Neural cell (in vitro differentiated cells): Measurements from ENCODE around the gene BTBD7. TPM values are rescaled to one million over a fixed set of nuclear protein-coding genes. Genes with fewer than 3 reads are reported as not detected.

Experiments used
- H2AFZ ChIP-seq: fragments of 200-600, 300-800 bp; sonication (generic), shearing (Covaris generic); 2 replicates; pipeline ENCODE4 v1.6.0; 2014; ENCODE audit warnings: low read depth, mild to moderate bottlenecking, antibody characterized with exemption, low read length, moderate library complexity
- H3F3A ChIP-seq: fragments of 200-600 bp; shearing (Covaris generic); 2 replicates; pipeline ENCODE4 v1.6.1; 2016; ENCODE audit warnings: mild to moderate bottlenecking, moderate library complexity, mixed read lengths, antibody characterized with exemption, low read length; ENCODE audit not compliant: insufficient read depth, poor library complexity, severe bottlenecking
- H3K27ac ChIP-seq: fragments of 200-600, 300-800 bp; sonication (generic), shearing (Covaris generic); 2 replicates; pipeline ENCODE4 v1.5.1; 2014; ENCODE audit warnings: mild to moderate bottlenecking, low read length, moderate library complexity
- H3K27me3 ChIP-seq: fragments of 300-800, 200-600 bp; sonication (generic), shearing (Covaris generic); 2 replicates; pipeline ENCODE4 v1.6.0; 2014; ENCODE audit warnings: mild to moderate bottlenecking, low read depth, low read length, moderate library complexity; ENCODE audit not compliant: insufficient read depth
- H3K36me3 ChIP-seq: fragments of 300-800, 200-600 bp; sonication (generic), shearing (Covaris generic); 2 replicates; pipeline ENCODE4 v1.5.1; 2014; ENCODE audit warnings: mild to moderate bottlenecking, antibody characterized with exemption, low read length, moderate library complexity; ENCODE audit not compliant: insufficient read depth
- H3K4me2 ChIP-seq: fragments of 300-800, 200-600 bp; sonication (generic), shearing (Covaris generic); 2 replicates; pipeline ENCODE4 v1.6.0; 2014; ENCODE audit warnings: mild to moderate bottlenecking, low read length
- H3K4me3 ChIP-seq: fragments of 300-800, 200-600 bp; sonication (generic), shearing (Covaris generic); 2 replicates; pipeline ENCODE4 v1.5.1; 2014; ENCODE audit warnings: mild to moderate bottlenecking, low read length, moderate library complexity
- H3K79me2 ChIP-seq: fragments of 200-600 bp; shearing (Covaris generic); replicated peaks from 2 replicates; pipeline ENCODE4 v1.6.0; 2014; ENCODE audit warnings: mild to moderate bottlenecking, low read length, moderate library complexity; ENCODE audit not compliant: insufficient read depth
- H3K9ac ChIP-seq: fragments of 300-800, 200-600 bp; sonication (generic), shearing (Covaris generic); 2 replicates; pipeline ENCODE4 v1.6.1; 2016; ENCODE audit warnings: mild to moderate bottlenecking, low read length, mixed read lengths
- H3K9me2 ChIP-seq: fragments of 200-600 bp; shearing (Covaris generic); 2 replicates; pipeline ENCODE4 v1.6.1; 2016; ENCODE audit warnings: mild to moderate bottlenecking, low read length, mixed read lengths; ENCODE audit not compliant: insufficient read depth
- H3K9me3 ChIP-seq: fragments of 200-600, 300-800 bp; sonication (generic), shearing (Covaris generic); 2 replicates; pipeline ENCODE4 v1.6.1; 2016; ENCODE audit warnings: mild to moderate bottlenecking, mixed run types, low read length, moderate library complexity, mixed read lengths
- H4K20me1 ChIP-seq: fragments of 200-600 bp; shearing (Covaris generic); 2 replicates; pipeline ENCODE4 v1.6.1; 2016; ENCODE audit warnings: mild to moderate bottlenecking, mixed run types; ENCODE audit not compliant: insufficient read depth
- CTCF ChIP-seq: fragments of 450-650 bp; IDR thresholded peaks from 2 replicates; pipeline ENCODE4 v1.5.1; 2014; ENCODE audit warnings: antibody characterized with exemption, mild to moderate bottlenecking, moderate library complexity; ENCODE audit not compliant: poor library complexity, severe bottlenecking
- EP300 ChIP-seq: fragments of 450-650 bp; conservative IDR thresholded peaks from 2 replicates; pipeline ENCODE4 v1.6.1; 2014; ENCODE audit warnings: antibody characterized with exemption, mild to moderate bottlenecking, moderate library complexity; ENCODE audit not compliant: poor library complexity, severe bottlenecking
- EZH2 ChIP-seq: fragments of 200-600, 300-800 bp; shearing (Covaris generic), sonication (generic); IDR thresholded peaks from 2 replicates; pipeline ENCODE4 v1.6.1; 2014; ENCODE audit warnings: antibody characterized with exemption, low read length, borderline replicate concordance, mild to moderate bottlenecking; ENCODE audit not compliant: insufficient read depth, poor library complexity, severe bottlenecking
- MXI1 ChIP-seq: fragments of 450-650 bp; conservative IDR thresholded peaks from 2 replicates; pipeline ENCODE4 v1.6.1; 2014; ENCODE audit warnings: antibody characterized with exemption, mild to moderate bottlenecking; ENCODE audit not compliant: poor library complexity, severe bottlenecking
- POLR2AphosphoS5 ChIP-seq: IDR thresholded peaks from 2 replicates; pipeline ENCODE4 v1.6.1; 2012
- RAD21 ChIP-seq: fragments of 450-650 bp; conservative IDR thresholded peaks from 2 replicates; pipeline ENCODE4 v1.6.1; 2014; ENCODE audit warnings: antibody characterized with exemption, mild to moderate bottlenecking, moderate library complexity
- REST ChIP-seq: IDR thresholded peaks from 2 replicates; pipeline ENCODE4 v1.6.1; 2012; ENCODE audit warnings: borderline replicate concordance
- SMC3 ChIP-seq: fragments of 450-650 bp; conservative IDR thresholded peaks from 2 replicates; pipeline ENCODE4 v1.6.1; 2014; ENCODE audit warnings: antibody characterized with exemption, mild to moderate bottlenecking, moderate library complexity; ENCODE audit not compliant: poor library complexity
- TAF1 ChIP-seq: IDR thresholded peaks from 2 replicates; pipeline ENCODE4 v1.6.1; 2012; ENCODE audit warnings: low read depth
- polyA plus RNA-seq: library from polyadenylated mRNA; depleted of rRNA; stranded (reverse); fragments of >200 nt; gene quantifications from 2 replicates; pipeline ENCODE4 v1.2.3, GENCODE V29; 2014

The BTBD7 gene
- polyA plus RNA-seq, 1 donor from 2014 or later: 11.5 TPM

GRCh38 chr14:93246534-93246933 lies 86.3 kb downstream of the BTBD7 start:
- H3K4me3 ChIP-seq: no peak overlapping the region
- TF ChIP-seq POLR2AphosphoS5 (no peak), CTCF (no peak), RAD21 (no peak), TAF1 (no peak)
- H3K27me3 ChIP-seq: no peaks in the 10 kb centered on the region
- H3K9me2 ChIP-seq: no peaks in the 10 kb centered on the region
- H3K9ac ChIP-seq: no peak overlapping the region
- H3K36me3 ChIP-seq: peaks cover 3% of the 10 kb centered on the region
- H3K9me3 ChIP-seq: no peaks in the 10 kb centered on the region
- no peak overlapping the region for H3K27ac ChIP-seq
- H3K4me2 ChIP-seq: no peak overlapping the region
- H4K20me1 ChIP-seq: no peaks in the 10 kb centered on the region
- H3F3A ChIP-seq: no peaks in the 10 kb centered on the region
- no peak overlapping the region for H2AFZ ChIP-seq
- no peaks in the 10 kb centered on the region for H3K79me2 ChIP-seq

- TF ChIP-seq RAD21 (no peak), MXI1 (no peak)
- Histone ChIP-seq H3K9ac (no peak overlapping the region), H3K27me3 (no peaks in the 10 kb centered on the region), H3K36me3 (peaks cover 3% of the 10 kb centered on the region), H3K79me2 (no peaks in the 10 kb centered on the region), H3K4me3 (no peak overlapping the region), H3K9me2 (no peaks in the 10 kb centered on the region), H3F3A (no peaks in the 10 kb centered on the region), H4K20me1 (no peaks in the 10 kb centered on the region), H3K9me3 (no peaks in the 10 kb centered on the region), H3K4me2 (no peak overlapping the region), H3K27ac (no peak overlapping the region), H2AFZ (no peak overlapping the region)
Measured at GRCh38 chr14:93245764-93246420, 86.9 kb downstream of the BTBD7 start.

GRCh38 chr14:93240678-93241000 lies 92.2 kb downstream of the BTBD7 start:
- Histone ChIP-seq H3K4me2 (no peak overlapping the region), H3K4me3 (no peak overlapping the region), H3K9ac (no peak overlapping the region), H2AFZ (no peak overlapping the region), H3K9me2 (no peaks in the 10 kb centered on the region), H3K9me3 (no peaks in the 10 kb centered on the region), H4K20me1 (no peaks in the 10 kb centered on the region), H3K27me3 (no peaks in the 10 kb centered on the region), H3K27ac (no peak overlapping the region), H3K79me2 (no peaks in the 10 kb centered on the region), H3F3A (no peaks in the 10 kb centered on the region), H3K36me3 (no peaks in the 10 kb centered on the region)
- TF ChIP-seq EZH2: no peak
- no peak for TF ChIP-seq TAF1
- no peak for TF ChIP-seq EP300
- TF ChIP-seq REST: no peak
- TF ChIP-seq CTCF: no peak
- TF ChIP-seq MXI1: no peak
- TF ChIP-seq SMC3: no peak
- no peak for TF ChIP-seq POLR2AphosphoS5
- no peak for TF ChIP-seq RAD21
